Stimulated activated CD8-positive, alpha-beta memory T cell treated with anti-CD3 and anti-CD28 coated beads, Interleukin-4, amount 100 ng/mL, for 24 hours (primary cell): ENCODE data around the gene FERMT3.

Experiments
- DNase-seq: peaks from one replicate; pipeline ENCODE4 v3.0.0-alpha.2; 2020; ENCODE audit warnings: low read depth

Gene FERMT3

DNA sequence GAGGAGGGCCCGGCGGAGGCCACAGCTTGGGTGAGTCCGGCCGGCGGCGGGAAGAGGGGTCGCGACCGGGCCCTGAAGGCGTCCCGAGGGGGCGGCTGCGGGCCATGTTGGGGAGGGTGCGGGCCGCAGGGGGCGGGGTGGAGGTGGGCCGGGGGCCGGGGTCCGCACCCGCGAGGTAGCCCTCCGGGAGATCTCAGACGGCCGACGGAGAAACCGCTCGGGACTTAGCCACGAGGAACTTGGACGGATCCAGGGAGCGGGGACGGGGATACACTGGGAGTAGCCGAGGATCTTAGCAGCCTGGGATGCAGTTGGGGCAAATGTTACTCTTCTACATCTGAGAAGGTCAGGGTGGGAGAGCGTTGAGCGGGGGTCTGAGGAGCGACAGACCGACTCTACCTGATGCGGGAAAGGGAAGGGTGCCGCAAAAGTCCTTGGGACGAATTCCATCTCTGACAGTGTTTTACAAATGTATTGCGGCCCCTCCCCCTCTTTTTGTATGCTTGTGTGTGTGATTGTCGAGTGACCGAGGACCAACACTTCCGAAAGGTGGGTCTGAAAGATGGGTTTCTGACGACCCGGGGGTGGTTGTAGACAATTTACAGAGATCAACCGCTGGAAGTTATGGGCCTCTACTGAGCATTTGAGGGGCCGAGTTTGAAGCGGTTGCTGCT, 19.9 kb upstream of the FERMT3 start:
- DNase-seq: no peak

DNA sequence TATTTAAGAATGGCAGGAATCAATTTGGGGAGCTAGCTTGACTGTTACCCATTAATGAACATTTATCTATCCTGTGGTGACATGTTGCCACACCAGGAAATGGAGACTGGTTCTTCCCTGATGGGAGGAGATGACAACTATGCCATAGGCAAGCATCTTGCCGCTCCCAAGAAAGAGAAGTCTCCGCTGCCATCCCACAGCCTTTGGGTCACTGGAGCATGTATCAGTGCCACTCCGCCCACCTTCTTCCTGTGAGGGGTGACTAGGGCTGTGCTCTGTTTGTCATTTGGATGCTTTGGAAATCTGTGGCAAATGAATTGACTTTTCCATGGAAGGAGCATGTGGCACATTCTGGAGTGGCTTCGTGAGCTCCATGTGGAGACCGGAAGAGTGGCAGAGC, 14.1 kb upstream of the FERMT3 start:
- no peak for DNase-seq

DNA sequence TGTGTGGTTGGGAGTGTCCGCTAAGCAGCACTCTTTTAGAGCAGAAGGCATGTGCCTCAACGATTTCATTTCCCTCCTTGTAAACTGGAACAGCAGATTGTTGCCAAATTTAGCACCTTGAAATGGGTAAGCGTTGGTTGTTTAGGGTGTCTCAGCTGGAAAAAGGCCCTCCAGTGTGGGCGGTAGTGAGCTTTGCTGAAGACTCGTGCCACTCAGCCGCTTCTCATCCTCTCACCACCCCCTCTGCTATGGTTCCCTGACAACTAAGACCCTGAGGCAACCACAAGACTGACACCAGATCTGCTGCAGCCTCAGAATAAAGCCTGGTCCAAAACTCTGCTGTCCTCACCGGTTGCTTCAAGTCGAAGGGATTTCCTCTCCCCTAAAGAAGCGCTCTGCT, 9.9 kb upstream of the FERMT3 start:
- no peak for DNase-seq

DNA sequence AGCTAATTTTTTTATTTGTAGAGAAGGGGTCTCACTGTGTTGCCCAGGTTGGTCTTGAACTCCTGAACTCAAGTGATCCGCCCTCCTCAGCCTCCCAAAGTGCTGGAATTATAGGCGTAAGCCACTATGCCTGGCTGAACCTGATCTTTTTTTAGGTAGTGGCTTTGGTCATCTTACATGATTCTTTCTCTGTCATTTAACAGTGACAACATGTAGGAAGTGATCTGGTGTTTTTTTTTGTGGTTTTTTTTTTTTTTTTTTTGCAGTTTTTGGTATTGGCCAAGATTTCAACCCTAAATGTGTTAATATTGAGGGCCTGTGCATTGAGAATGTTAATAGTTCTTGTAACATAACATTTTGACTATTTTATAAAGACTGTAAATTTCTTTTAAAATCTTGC, 8.0 kb upstream of the FERMT3 start:
- no peak for DNase-seq

DNA sequence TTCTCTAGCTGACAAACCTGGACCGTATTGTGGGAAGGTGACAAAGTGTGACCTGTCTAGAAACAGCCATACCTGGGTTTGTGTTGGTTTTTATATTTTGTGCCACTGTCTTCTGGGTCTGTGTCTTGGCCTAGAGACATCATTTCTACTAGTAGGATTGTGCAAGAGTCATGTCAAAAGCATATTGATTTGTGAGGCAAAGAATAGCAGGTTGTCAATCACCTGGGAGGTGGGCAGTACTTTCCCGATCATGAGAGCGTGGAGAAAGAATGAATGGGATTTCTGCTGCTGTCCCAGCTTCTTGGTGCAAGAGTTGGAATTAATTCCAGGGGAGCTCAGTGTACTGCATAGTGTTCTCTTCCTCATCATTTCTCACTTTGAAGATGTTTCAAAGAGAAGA, 5.0 kb upstream of the FERMT3 start:
- no peak for DNase-seq

DNA sequence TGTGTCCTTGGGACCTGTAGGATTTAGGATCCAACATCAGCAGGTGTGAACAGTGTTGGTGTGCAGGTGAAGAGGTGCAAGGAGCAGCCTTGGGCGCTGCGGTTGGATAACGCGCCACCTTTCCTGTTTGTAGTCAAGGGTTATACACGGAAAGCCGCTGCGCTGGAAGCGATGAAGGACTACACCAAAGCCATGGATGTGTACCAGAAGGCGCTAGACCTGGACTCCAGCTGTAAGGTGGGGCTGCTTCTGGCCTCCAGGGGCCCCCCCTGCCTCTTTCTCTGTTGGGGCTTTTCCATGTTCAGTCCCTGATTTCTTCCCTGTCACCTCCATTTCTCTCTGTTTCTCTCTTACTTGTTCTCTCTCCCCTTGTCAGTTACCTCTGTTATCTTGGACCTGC, 3.5 kb upstream of the FERMT3 start:
- no peak for DNase-seq

DNA sequence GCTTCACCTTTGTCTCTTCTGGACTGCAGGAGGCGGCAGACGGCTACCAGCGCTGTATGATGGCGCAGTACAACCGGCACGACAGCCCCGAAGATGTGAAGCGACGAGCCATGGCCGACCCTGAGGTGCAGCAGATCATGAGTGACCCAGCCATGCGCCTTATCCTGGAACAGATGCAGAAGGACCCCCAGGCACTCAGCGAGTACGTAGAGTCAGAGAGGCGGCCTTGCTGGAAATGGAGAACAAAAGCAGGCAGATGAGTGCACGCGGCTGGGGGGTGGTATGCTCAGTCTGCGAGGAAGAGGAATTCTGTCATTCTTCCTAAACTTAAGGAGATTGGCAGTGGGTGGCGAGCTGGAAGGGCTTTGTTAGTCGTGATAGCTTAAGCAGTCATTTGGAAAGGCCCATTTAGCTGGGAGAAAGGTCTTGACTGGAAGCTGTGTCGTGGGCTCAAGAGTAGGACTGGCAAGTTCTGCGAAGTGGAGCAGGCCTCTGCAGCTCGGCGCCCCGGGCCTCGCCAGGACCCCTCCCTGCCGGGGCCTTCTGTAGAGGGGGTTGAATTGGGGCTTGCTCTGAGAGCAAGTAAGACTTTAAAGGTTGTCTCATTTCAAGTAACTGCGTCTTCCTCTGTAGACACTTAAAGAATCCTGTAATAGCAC, 3.0 kb upstream of the FERMT3 start:
- no peak for DNase-seq

DNA sequence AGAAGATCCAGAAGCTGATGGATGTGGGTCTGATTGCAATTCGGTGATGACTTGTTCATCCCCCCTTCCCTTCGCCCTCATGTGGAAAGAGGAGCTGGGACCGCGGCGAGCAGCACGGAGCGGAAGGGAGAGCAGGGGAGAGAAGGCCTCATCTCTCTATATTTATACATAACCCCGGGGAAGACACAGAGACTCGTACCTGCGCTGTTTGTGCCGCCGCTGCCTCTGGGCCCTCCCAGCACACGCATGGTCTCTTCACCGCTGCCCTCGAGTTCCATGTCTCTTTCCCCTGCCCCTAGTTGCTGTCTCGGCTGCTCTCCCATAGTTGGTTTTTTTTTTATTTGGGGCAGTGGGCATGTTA, 2.5 kb upstream of the FERMT3 start:
- DNase-seq: no peak

DNA sequence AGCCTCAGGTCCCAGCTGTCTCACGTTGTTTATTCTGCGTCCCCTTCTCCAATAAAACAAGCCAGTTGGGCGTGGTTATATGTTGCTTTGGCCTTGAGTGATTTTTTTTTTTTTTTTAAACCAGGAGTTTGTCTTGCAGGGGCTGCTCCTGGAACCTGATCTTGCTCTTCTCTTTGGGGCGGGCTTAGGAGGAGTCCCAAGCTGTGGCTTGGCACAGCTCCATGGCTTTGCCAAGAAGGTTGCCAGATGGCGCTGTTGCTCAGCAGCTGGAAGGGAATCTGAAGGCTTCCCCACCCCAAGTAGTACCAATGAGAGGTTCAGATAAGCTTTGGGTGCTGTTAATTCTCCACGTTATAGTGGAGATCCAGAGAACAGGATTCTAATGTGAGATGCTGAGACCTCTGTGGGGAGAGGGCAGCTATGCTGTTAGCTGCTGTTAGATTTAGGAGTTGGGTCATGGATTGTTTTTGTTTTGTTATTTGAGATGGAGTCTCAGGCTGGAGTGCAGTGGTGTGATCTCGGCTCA, 2.0 kb upstream of the FERMT3 start:
- peak; percentile 59 for DNase-seq

DNA sequence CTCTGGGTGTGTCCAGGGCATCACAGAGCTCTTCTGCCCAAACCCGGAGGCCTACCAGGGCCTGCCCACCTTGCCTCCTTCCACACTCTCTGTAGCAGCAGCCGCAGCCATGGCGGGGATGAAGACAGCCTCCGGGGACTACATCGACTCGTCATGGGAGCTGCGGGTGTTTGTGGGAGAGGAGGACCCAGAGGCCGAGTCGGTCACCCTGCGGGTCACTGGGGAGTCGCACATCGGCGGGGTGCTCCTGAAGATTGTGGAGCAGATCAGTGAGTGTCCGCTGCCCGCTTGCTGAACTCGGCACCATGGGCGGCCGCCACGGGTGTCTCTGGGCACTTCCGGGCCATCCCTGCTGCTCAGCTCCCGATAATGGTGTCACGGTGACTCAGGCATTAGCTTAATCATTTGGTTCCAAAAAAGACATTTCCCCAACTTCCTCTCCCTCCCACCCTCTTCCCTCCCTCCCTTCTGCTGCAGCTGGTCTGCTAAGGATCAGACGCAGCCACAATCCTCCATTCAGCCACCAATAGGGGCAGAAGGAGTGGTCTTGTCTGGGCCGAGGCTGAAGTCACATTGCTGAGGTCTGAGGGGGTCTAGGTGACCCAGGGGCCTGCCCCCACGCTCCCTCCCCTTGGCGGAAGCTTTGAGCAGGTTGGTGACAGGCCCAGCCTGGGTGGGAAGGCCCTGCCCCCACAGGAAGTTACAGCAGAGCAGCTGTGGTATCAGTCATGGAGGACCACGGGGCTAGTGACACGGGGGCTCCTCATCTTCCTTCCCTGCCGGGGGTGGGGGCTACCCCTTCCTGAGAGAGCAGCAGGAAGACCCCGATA, 950 bp downstream of the FERMT3 start:
- peak; percentile 81 for DNase-seq

DNA sequence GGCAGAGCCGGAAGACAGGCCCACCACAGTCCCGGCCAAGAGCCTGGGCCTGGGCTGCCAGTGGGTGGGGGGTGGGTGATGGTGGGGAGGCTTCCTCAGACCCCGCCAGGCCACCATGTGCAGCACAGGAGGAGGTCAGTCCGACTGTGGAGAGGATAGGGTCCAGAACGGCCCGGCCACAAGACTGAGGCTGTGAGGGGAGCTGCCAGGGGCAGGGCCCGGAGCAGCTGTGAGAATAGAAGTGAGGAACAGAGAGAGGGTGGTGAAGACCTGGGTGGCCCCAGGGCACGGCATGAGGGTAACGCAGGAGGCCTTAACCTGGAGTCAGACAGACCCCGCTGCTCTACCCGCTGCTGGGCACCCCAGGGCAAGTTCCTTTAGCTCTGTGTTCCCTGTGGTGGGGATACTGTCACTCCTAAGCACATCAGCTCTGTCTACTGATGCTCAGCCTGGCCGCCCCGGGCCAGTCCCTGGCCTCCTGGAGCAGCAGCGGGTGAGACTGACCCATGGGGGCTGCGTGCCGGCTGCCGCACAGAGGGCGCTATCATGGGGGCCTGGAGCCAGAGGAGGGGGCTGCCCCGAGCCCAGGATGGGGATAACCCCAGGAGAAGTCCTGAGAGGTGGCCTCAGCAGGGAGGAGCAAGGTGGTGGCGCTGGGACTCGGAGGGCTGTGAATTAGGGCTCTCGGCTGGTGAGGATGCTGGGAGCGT, 1.7 kb downstream of the FERMT3 start:
- DNase-seq: no peak

DNA sequence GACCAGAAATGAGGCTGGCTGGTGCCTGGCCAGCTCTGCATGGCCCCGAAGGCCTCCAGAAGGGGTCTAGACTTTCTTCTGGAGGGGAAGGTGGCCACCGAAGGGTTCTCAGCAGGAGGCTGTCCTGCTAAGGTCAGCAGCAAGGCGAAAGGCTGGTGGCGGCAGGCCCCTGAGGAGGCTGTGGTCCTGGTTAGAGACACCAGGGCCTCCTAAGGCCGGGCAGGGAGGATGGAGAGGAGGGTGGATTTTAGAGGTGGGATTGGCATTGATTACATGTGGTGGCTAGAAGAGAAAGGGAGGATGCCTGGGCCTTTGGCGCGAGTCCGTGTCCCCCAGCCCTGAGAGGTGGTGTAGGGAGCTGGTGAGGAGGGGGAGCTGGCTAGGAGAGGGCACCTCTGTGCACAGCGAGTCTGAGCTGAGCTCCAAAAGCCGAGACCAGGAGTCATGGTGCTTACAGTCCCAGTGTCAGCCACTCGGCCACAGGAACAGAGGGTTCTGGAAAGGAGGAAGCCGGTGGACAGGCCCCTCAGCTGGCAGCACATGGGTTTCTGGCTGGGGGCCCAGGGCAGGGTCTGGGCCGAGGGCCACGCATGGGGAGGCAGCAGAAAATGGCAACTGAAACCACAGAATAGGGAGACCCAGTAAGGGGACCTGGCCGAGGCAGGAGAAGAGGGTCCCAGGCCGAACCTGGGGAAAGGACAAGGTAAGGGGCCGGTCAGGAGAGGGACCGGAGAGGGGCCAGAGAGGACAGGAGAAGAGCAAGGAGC, 2.5 kb downstream of the FERMT3 start:
- no peak for DNase-seq

DNA sequence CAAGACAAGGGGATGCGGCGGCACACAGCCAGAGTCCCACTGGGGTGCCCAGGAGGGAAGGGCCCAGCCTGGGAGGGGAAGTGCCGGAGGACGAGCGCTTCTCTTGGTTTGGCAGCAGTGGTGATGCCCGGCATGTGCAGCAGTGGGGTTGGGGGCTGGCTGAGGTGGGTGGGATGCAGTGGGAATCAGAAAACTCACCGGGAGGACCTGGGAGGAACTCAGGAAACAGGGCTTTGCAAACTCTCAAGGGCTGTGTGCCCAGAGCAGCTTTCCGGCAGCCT, 3.0 kb downstream of the FERMT3 start:
- no peak for DNase-seq

DNA sequence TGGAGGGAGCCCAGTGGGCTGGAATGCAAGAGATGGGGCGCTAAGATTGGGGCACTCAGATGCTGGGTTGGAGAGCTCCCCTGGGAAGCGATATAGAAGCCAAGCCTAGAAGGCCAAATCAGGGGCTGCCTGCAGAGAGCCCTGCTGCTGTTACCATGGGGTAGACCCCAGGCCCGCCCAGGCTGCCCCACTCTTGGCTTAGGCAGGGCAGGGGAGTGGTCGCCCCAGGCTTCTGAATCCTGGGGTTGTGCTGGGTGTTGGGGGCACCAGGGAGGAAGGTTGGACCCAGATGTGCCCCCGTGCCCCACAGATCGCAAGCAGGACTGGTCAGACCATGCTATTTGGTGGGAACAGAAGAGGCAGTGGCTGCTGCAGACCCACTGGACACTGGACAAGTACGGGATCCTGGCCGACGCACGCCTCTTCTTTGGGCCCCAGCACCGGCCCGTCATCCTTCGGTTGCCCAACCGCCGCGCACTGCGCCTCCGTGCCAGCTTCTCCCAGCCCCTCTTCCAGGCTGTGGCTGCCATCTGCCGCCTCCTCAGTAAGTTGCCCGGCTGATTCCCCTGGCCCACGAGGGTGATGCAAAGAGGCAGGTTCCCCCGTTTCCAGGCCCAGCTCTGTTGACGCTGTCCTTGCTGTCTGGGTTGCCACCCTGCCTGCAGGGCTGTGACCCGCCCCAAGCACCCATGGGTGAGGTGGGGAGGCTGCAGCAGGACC, 3.9 kb downstream of the FERMT3 start:
- no peak for DNase-seq

DNA sequence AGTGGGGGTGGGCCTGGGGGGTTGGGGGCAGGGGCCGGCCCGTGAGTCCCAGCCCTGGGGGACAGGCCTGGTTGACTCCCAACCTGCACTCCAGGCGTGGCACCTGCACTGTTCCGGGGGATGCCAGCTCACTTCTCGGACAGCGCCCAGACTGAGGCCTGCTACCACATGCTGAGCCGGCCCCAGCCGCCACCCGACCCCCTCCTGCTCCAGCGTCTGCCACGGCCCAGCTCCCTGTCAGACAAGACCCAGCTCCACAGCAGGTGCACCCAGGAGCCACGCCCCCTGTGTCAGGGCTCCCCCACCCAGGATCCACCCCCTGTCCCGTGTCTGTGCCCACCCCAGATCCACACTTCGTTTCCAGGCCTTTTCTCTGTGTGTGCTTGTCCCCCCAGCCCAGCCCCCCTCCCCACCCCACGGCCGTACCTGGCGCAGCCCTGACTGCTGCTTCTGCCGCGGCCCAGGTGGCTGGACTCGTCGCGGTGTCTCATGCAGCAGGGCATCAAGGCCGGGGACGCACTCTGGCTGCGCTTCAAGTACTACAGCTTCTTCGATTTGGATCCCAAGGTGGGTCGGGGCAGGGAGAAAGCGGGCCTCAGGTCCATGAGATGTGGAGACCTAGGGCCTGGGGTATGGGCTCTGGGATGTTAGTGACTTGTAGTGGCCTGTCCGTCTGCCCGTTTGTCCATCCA, 4.8 kb downstream of the FERMT3 start:
- no peak for DNase-seq

DNA sequence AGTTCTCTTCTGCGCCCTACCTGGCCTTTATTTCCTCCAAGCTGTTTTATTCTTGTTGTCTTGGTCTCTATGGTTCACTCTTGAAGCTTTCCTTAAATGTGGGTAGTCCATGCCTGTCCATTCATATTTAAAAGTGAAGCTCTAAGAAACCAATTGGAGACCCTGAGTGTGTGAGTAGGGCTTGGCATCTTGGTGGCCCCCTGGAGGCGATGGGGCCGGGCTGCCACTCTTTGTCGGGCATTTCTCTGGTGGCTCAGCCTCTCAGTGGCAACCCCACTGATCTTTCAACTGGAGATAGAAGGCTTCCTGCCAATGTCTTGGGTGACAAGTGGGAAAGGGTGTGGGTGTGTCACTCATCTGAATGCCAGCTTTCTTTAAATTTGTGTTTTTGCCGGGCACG, 10.4 kb downstream of the FERMT3 start:
- DNase-seq: no peak

DNA sequence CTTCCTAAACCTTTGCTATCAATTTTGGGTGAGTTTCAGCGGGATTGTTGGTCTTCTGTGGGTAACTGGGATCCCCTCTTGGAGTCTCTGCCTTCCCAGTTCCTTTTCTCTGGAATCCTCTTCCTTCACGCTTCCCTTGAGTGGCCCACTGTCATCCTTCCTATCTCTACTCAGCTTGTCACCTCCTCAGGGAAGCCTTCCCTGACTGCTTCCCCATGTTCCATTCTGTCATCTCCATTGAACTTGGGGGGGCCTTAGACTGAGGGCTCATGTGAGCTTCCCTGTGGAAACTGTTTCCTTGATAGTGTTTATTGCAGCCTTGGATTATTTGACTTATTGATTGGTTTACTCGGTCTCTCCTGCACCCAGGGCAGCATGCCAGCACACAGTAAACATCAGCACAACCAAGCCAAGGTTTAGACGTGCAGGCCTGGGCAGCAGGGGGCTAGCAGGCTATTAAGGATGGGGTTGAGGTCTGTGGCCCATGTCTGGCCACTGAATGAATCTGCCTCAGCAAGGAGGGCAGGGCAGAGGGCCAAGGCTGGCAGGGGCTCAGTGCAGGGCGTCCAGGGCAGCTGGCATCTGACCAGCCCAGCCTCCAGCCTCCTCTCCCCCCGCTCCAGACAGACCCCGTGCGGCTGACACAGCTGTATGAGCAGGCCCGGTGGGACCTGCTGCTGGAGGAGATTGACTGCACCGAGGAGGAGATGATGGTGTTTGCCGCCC, 12.3 kb downstream of the FERMT3 start:
- DNase-seq: no peak

DNA sequence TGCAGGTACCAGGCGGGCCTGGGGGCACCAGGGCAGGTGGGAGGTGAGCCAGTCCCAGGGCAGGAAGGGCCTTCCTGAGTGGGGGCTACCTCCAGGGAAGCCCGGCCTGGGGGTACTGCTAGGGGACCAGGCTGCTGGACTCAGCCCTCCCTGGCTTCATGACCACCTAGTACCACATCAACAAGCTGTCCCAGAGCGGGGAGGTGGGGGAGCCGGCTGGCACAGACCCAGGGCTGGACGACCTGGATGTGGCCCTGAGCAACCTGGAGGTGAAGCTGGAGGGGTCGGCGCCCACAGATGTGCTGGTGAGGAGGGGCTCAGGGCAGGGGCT, 12.8 kb downstream of the FERMT3 start:
- DNase-seq: no peak

DNA sequence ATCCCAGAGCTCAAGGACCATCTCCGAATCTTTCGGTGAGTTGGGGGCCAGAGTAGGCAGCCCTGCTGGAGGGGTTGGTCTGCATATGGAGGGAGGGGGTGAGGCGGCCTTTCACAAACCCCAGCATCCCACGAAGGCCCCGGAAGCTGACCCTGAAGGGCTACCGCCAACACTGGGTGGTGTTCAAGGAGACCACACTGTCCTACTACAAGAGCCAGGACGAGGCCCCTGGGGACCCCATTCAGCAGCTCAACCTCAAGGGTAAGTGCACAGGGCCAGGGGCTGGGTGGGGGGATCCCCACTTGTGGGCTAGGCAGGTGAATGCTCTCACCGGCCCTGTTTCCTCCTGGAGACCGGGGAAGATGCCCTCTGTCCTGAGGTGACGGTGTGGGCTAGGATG, 13.2 kb downstream of the FERMT3 start:
- no peak for DNase-seq

DNA sequence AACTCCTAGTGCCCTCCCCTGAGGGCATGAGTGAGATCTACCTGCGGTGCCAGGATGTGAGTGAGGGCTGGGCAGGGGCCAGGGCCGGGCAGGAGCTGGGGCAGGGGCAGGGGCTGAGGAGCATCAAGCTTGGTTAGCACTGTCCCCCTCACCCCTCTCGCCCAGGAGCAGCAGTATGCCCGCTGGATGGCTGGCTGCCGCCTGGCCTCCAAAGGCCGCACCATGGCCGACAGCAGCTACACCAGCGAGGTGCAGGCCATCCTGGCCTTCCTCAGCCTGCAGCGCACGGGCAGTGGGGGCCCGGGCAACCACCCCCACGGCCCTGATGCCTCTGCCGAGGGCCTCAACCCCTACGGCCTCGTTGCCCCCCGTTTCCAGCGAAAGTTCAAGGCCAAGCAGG, 13.8 kb downstream of the FERMT3 start:
- no peak for DNase-seq
